ENCODE data around the gene RAB14. TPM values are rescaled to one million over a fixed set of nuclear protein-coding genes. Genes with fewer than 3 reads are reported as not detected.

Gene RAB14
- total RNA-seq, 4 donors from 2014 or later = 20.7 to 50.3 (median 37.9) TPM

DNA sequence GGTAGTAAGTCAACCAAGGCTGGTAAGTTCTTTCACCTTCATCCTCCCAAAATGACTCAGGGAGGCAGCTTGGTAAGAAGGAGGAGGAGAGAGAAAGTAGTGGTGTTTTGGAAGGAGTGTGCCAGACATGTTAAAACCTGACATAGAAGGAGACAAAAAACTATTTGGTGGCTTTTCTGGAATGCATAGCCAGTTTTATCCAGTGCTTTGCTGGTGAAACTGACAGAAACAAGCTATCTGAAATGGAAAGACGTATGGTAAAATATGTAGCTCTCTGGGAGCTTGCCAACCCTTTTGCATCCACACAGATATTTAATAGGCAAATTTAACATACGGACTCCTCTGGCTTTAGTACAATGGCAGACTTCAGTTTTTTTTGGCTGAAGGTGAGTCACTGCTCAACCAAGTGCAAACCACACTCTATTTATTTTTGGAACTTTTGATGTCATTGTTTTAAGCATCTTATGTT lies 45.4 kb downstream of the RAB14 start:
- 61 to 63% methylated on average over 2 of the region's 2 CpGs for WGBS, 2 donors (ENCODE audit: low coverage in 1 of 2)
- no peak overlapping the region for H3K4me3 ChIP-seq
- no peak for DNase-seq
- H3K9me3 ChIP-seq = no peaks in the 10 kb centered on the region
- no peak overlapping the region for H3K27ac ChIP-seq
- intact Hi-C loops (cut with DNase I; ENCODE audit: low total_unique reads) (no loop called here), in situ Hi-C loops (cut with MboI; ENCODE audit: low pct_ligation_motif_present in 1 of 4, low pct_unique_long_range_greater_than_20kb in 1 of 4, low sequenced_read_pairs in 3 of 4) (no loop called here)
- no peaks in the 10 kb centered on the region for H3K4me1 ChIP-seq
- no peaks in the 10 kb centered on the region for H3K27me3 ChIP-seq
- peaks cover 0 to 19% (median 8%) of the 10 kb centered on the region in 4 donors for H3K36me3 ChIP-seq
- TF ChIP-seq POLR2AphosphoS5 (IDR thresholded peaks at IDR 0.05) = no peak
- TF ChIP-seq EP300 (IDR thresholded peaks at IDR 0.05; ENCODE audit: low read depth) = no peak
- TF ChIP-seq, protein P1, sequence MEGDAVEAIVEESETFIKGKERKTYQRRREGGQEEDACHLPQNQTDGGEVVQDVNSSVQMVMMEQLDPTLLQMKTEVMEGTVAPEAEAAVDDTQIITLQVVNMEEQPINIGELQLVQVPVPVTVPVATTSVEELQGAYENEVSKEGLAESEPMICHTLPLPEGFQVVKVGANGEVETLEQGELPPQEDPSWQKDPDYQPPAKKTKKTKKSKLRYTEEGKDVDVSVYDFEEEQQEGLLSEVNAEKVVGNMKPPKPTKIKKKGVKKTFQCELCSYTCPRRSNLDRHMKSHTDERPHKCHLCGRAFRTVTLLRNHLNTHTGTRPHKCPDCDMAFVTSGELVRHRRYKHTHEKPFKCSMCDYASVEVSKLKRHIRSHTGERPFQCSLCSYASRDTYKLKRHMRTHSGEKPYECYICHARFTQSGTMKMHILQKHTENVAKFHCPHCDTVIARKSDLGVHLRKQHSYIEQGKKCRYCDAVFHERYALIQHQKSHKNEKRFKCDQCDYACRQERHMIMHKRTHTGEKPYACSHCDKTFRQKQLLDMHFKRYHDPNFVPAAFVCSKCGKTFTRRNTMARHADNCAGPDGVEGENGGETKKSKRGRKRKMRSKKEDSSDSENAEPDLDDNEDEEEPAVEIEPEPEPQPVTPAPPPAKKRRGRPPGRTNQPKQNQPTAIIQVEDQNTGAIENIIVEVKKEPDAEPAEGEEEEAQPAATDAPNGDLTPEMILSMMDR (IDR thresholded peaks at IDR 0.05) = no peak
- no peak for TF ChIP-seq POLR2A (IDR thresholded peaks at IDR 0.05)

DNA sequence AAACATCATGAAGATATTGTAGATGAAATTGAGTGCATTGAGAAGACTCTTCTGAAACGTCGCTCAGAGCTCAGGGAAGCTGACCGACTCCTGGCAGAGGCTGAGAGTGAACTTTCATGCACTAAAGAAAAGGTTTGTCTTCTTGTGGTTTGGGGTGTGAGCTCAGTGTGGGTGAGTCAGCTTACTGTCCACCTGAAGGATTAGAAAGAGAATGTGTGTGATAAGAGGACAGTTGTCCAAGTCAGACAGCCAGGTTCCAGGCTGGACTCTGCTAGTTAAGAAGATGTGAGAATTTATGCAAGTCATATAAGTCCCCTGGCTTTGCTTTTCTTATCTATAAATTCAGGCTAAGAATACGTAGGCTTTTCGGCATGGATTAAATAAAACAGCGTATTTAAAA lies 46.9 kb downstream of the RAB14 start:
- intact Hi-C loops (cut with DNase I; ENCODE audit: low total_unique reads) = no loop called here
- peaks cover 0 to 19% (median 8%) of the 10 kb centered on the region in 4 donors for H3K36me3 ChIP-seq
- in situ Hi-C loops (cut with MboI; ENCODE audit: low pct_ligation_motif_present in 1 of 4, low pct_unique_long_range_greater_than_20kb in 1 of 4, low sequenced_read_pairs in 3 of 4) = no loop called here
- no peaks in the 10 kb centered on the region for H3K27me3 ChIP-seq
- H3K4me3 ChIP-seq = no peak overlapping the region
- TF ChIP-seq EP300 (IDR thresholded peaks at IDR 0.05; ENCODE audit: low read depth) (no peak), POLR2AphosphoS5 (IDR thresholded peaks at IDR 0.05) (no peak), POLR2A (IDR thresholded peaks at IDR 0.05) (no peak)
- TF ChIP-seq, protein P1 (IDR thresholded peaks at IDR 0.05) = no peak
- no peaks in the 10 kb centered on the region for H3K9me3 ChIP-seq
- no peaks in the 10 kb centered on the region for H3K4me1 ChIP-seq
- no peak for DNase-seq
- no peak overlapping the region for H3K27ac ChIP-seq
- 94 to 97% methylated on average over 6 of the region's 6 CpGs for WGBS, 2 donors (ENCODE audit: low coverage in 1 of 2)

DNA sequence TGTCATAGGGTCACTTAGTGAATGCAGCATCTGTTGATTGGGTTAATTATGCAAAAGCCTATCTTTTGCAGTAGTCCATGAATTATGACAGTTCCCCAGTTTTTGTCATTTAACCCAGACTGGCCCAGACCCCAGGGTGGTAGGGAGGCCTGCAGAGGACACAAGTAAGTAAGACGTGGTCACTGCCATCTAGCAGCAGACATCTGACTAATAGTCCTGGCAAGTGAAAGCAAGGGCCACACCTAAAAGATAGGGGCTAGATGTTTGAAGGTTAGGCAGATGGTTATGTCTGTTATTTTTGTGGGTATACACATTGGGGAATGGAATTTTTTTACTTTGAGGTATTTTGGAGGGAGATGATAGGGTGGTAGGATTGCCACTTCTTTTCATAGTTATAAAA lies 48.0 kb downstream of the RAB14 start:
- Histone ChIP-seq H3K27me3 (no peaks in the 10 kb centered on the region), H3K36me3 (peaks cover 0 to 22% (median 10%) of the 10 kb centered on the region in 4 donors), H3K9me3 (no peaks in the 10 kb centered on the region), H3K4me1 (no peaks in the 10 kb centered on the region), H3K27ac (no peak overlapping the region), H3K4me3 (no peak overlapping the region)
- intact Hi-C loops (cut with DNase I; ENCODE audit: low total_unique reads) = no loop called here
- WGBS, 2 donors (ENCODE audit: low coverage in 1 of 2) = 83% methylated on average over 1 of the region's 1 CpG; no CpG with 5 or more reads in 1 of the 2 donors
- in situ Hi-C loops (cut with MboI; ENCODE audit: low pct_ligation_motif_present in 1 of 4, low pct_unique_long_range_greater_than_20kb in 1 of 4, low sequenced_read_pairs in 3 of 4) = no loop called here
- TF ChIP-seq POLR2AphosphoS5 (IDR thresholded peaks at IDR 0.05) (no peak), POLR2A (IDR thresholded peaks at IDR 0.05) (no peak), EP300 (IDR thresholded peaks at IDR 0.05; ENCODE audit: low read depth) (no peak)
- TF ChIP-seq, protein P1 (IDR thresholded peaks at IDR 0.05) = no peak
- DNase-seq = no peak

DNA sequence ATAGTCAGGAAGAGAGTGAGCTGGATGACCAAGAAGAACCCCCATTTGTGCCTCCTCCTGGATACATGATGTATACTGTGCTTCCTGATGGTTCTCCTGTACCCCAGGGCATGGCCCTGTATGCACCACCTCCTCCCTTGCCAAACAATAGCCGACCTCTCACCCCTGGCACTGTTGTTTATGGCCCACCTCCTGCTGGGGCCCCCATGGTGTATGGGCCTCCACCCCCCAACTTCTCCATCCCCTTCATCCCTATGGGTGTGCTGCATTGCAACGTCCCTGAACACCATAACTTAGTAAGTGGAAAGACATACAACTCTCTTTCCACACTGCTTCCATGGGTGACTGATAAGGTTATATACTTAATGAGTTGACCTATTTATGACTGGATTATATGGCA lies 51.5 kb downstream of the RAB14 start:
- intact Hi-C loops (cut with DNase I; ENCODE audit: low total_unique reads) = no loop called here
- Histone ChIP-seq H3K27me3 (no peaks in the 10 kb centered on the region), H3K36me3 (peaks cover 0 to 38% (median 6%) of the 10 kb centered on the region in 4 donors), H3K4me3 (no peak overlapping the region), H3K9me3 (no peaks in the 10 kb centered on the region), H3K4me1 (no peaks in the 10 kb centered on the region), H3K27ac (no peak overlapping the region)
- no peak for TF ChIP-seq EP300 (IDR thresholded peaks at IDR 0.05; ENCODE audit: low read depth)
- no peak for TF ChIP-seq POLR2AphosphoS5 (IDR thresholded peaks at IDR 0.05)
- TF ChIP-seq POLR2A (IDR thresholded peaks at IDR 0.05) = no peak
- 33 to 69% methylated on average over 1 to 2 of the region's 2 CpGs for WGBS, 2 donors (ENCODE audit: low coverage in 1 of 2)
- in situ Hi-C loops (cut with MboI; ENCODE audit: low pct_ligation_motif_present in 1 of 4, low pct_unique_long_range_greater_than_20kb in 1 of 4, low sequenced_read_pairs in 3 of 4) = no loop called here
- no peak for DNase-seq

DNA sequence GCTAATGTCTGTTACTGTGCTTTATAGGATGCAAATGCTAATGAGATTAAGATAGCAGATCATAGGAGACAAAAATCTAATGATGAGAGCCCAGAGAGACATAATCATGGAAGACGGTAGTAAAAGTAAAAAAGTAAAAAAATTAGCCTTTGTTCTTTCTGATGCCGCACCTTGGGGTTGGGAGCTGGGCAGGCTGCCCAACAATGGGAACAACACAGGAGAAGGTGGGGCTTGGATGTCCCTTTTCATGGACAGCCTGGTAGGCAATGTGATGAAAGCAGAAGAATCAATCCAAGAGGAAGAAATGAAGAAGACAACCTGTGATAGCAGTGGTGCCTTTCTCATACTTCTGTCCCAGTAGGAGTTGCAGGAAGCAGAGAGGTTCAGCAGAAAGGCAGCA lies 57.2 kb downstream of the RAB14 start:
- peaks cover 0 to 77% (median 17%) of the 10 kb centered on the region in 4 donors for H3K36me3 ChIP-seq
- peak; percentile 39 for DNase-seq
- intact Hi-C loops (cut with DNase I; ENCODE audit: low total_unique reads) = no loop called here

More for the DNA sequence above, 57.2 kb downstream of the RAB14 start:
- no peak overlapping the region for H3K4me3 ChIP-seq
- H3K27ac ChIP-seq = no peak overlapping the region
- 75 to 77% methylated on average over 1 to 2 of the region's 2 CpGs for WGBS, 2 donors (ENCODE audit: low coverage in 1 of 2)
- H3K4me1 ChIP-seq = no peaks in the 10 kb centered on the region
- H3K27me3 ChIP-seq = no peaks in the 10 kb centered on the region
- in situ Hi-C loops (cut with MboI; ENCODE audit: low pct_ligation_motif_present in 1 of 4, low pct_unique_long_range_greater_than_20kb in 1 of 4, low sequenced_read_pairs in 3 of 4) = no loop called here
- TF ChIP-seq, protein P1 (IDR thresholded peaks at IDR 0.05) = no peak
- TF ChIP-seq POLR2AphosphoS5 (IDR thresholded peaks at IDR 0.05) = no peak
- TF ChIP-seq POLR2A (IDR thresholded peaks at IDR 0.05) = no peak
- TF ChIP-seq EP300 (IDR thresholded peaks at IDR 0.05; ENCODE audit: low read depth) = no peak
- no peaks in the 10 kb centered on the region for H3K9me3 ChIP-seq

Measured in transverse colon (tissue), 4 donors.